Measurements from ENCODE around the gene FAM72C. TPM values are rescaled to one million over a fixed set of nuclear protein-coding genes. Genes with fewer than 3 reads are reported as not detected.
"Not testable (repeated sequence)": the region's sequence is repeated elsewhere in the genome, so short reads cannot be mapped to it uniquely, and the experiment has no call there.

The FAM72C gene
- total RNA-seq = under 1 TPM in 3 of 7 donors, not detected in 4; 0.24 to 0.46 (median 0.37) TPM
- under 1 TPM; 0.20 to 0.23 TPM for polyA plus RNA-seq
- long read RNA-seq, donor 1 = 0 reads
- long read RNA-seq, donor 2, partial matches to known transcripts = 0 of 3 reads
- long read RNA-seq, donor 2, other reads (novel, unspliced or antisense) = 0 of 3 reads
- long read RNA-seq, donor 3, partial matches to known transcripts = 0 of 2 reads
- long read RNA-seq, donor 3, other reads (novel, unspliced or antisense) = 1 of 2 reads

DNA sequence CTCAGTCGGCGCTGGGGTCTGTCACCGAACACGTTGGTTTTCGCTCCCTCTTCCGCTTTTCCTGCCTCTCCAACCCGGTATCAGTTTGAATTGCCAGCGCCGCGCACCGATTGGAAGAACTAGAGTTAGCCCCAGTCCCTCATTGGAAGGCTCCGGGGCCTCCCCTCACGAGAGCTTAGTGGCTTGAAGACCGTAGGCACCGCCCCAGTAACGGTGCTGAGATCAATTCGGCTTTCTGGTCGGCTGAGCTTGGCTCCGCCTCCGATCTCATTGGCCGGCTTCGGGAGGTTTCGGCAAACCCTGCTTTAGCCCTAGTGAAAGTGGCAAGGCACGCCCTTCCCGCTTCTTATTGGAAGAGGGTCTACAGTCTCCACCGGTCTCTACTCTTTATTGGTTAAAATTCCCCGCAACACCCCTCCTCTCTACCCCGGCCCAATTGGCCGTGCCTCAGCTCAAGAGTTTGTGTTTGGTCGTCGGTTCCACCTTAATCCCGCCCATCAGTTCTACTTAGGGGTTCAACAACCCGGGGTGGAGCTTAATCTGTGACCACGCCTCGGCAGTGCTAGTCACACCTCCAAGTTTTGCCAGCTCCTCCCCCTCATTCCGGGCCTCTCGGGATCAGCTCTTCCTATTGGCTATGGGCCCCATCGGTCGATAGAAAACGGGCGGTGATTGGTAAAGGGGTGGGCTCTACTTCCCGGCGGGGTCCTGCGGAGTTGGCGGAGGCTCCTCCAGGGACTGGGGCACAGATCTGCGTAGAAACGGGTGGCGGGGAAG lies at the start of gene FAM72C:
Gene FAM72C (minus strand): TSS at position 63 of the 777 bp plus-strand sequence. CDS start 845 bp downstream, outside the sequence.
- H3K27me3 ChIP-seq; H3K27ac ChIP-seq; H3K9me3 ChIP-seq; H3K4me3 ChIP-seq; intact Hi-C loops (cut with DNase I); DNase-seq; H3K4me1 ChIP-seq (ENCODE audit: insufficient read depth); H3K36me3 ChIP-seq: not testable (repeated sequence)
- no CpG with 5 or more reads among the region's 48 CpGs for WGBS, 3 donors

- H3K27ac ChIP-seq; H3K4me1 ChIP-seq (ENCODE audit: insufficient read depth); H3K9me3 ChIP-seq; H3K27me3 ChIP-seq; intact Hi-C loops (cut with DNase I); H3K36me3 ChIP-seq; DNase-seq; H3K4me3 ChIP-seq: not testable (repeated sequence)
- WGBS, 3 donors = no CpG with 5 or more reads among the region's 3 CpGs
Observed at GRCh38 chr1:144020001-144020738, 48.4 kb upstream of the FAM72C start.

- H3K27me3 ChIP-seq; H3K27ac ChIP-seq; H3K4me1 ChIP-seq (ENCODE audit: insufficient read depth); intact Hi-C loops (cut with DNase I); DNase-seq; H3K9me3 ChIP-seq; H3K4me3 ChIP-seq; H3K36me3 ChIP-seq: not testable (repeated sequence)
- WGBS, 3 donors = no CpG with 5 or more reads among the region's 2 CpGs
Observed at GRCh38 chr1:144019101-144019500, 47.3 kb upstream of the FAM72C start.

GRCh38 chr1:144015180-144015966 lies 43.6 kb upstream of the FAM72C start:
- H3K4me3 ChIP-seq; H3K9me3 ChIP-seq; H3K27me3 ChIP-seq; H3K36me3 ChIP-seq; H3K4me1 ChIP-seq (ENCODE audit: insufficient read depth); H3K27ac ChIP-seq; DNase-seq; intact Hi-C loops (cut with DNase I): not testable (repeated sequence)
- WGBS, 3 donors = 8 to 31% methylated on average over 2 to 3 of the region's 8 CpGs; no CpG with 5 or more reads in 1 of the 3 donors

DNA sequence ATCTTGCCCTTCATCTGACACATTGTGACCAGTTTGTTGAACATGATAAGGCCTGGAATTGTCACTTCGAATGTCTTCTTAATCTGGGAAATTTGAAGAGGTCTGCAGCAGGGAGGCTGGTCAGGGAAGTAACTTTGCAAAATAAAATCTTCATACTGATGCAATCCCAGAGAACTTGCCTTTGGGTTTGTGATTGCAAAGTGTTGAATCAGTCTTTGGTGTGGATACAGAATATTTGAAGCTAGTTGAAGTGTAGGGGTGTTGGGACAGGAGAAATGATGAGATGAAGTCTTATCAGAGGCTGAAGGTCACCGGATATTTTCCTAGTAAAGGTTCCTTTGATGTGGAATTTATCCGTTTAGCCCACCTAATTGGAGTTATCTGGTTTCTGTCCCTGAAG lies 42.7 kb upstream of the FAM72C start:
- H3K36me3 ChIP-seq; H3K4me1 ChIP-seq (ENCODE audit: insufficient read depth); H3K27me3 ChIP-seq; DNase-seq; H3K27ac ChIP-seq; H3K4me3 ChIP-seq; intact Hi-C loops (cut with DNase I); H3K9me3 ChIP-seq: not testable (repeated sequence)
- no CpG with 5 or more reads among the region's 3 CpGs for WGBS, 3 donors

GRCh38 chr1:144014121-144014520 lies 42.3 kb upstream of the FAM72C start:
- intact Hi-C loops (cut with DNase I); DNase-seq; H3K4me1 ChIP-seq (ENCODE audit: insufficient read depth); H3K9me3 ChIP-seq; H3K27ac ChIP-seq; H3K36me3 ChIP-seq; H3K4me3 ChIP-seq; H3K27me3 ChIP-seq: not testable (repeated sequence)
- WGBS, 3 donors = no CpG with 5 or more reads among the region's 4 CpGs

DNA sequence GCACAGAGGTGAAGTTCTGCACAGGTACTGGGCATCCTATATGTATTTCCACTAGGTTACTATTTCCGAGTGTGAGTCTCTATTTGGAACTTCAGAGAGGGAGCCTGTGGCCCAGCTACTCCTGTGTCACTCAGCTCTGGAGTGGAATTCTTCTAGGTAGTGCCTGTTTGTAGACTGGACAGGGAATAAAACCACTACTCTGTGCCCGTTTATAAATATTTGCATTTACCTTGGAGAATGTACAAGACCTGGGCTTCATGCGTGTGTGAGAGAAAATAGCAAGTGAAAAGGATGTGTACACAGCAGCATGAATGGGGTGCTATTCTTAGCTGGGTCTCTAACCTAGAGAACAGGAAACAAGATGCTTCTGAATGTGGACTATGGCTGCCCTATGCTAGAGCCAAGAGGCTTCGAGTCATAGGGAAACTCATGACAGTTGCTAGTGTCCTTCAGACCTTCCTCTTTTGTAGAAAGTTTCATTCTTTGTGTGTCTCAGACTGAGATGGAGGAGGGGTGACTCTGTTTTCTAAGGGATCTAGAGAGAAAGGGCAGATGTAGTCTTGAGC lies 40.5 kb upstream of the FAM72C start:
- H3K4me3 ChIP-seq; DNase-seq; H3K27me3 ChIP-seq; H3K9me3 ChIP-seq; H3K36me3 ChIP-seq; H3K4me1 ChIP-seq (ENCODE audit: insufficient read depth); H3K27ac ChIP-seq; intact Hi-C loops (cut with DNase I): not testable (repeated sequence)
- no CpG with 5 or more reads among the region's 4 CpGs for WGBS, 3 donors

GRCh38 chr1:144009410-144009809 lies 37.6 kb upstream of the FAM72C start:
- H3K9me3 ChIP-seq; H3K27ac ChIP-seq; H3K27me3 ChIP-seq; H3K4me1 ChIP-seq (ENCODE audit: insufficient read depth); intact Hi-C loops (cut with DNase I); DNase-seq; H3K4me3 ChIP-seq; H3K36me3 ChIP-seq: not testable (repeated sequence)
- WGBS, 3 donors = no CpG with 5 or more reads among the region's 3 CpGs

DNA sequence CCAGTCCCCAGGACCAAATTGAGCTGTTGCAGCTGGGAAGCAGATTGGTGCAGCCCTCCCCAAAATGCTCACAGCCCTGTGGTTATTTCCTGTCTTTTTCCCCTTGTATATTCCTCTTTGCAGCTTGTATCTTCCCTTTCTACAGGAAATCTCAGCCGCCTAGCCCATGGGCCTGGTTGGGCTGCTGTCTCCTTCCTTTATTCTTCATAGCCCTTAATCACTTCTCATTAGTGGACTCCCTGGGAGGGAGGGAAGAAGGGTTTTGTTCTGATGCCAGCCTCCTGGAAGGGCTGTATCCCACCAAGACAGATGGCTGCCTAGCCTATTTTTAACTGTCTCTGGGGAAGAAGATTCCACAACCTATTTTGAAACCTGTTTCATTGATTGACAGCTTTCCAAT lies 32.5 kb upstream of the FAM72C start:
- H3K9me3 ChIP-seq; H3K36me3 ChIP-seq; DNase-seq; H3K27ac ChIP-seq; H3K4me3 ChIP-seq; H3K27me3 ChIP-seq; H3K4me1 ChIP-seq (ENCODE audit: insufficient read depth); intact Hi-C loops (cut with DNase I): not testable (repeated sequence)
- WGBS, 3 donors = no CpG with 5 or more reads among the region's 1 CpG

GRCh38 chr1:144003306-144004029 lies 31.7 kb upstream of the FAM72C start:
- intact Hi-C loops (cut with DNase I); H3K27ac ChIP-seq; H3K9me3 ChIP-seq; H3K36me3 ChIP-seq; DNase-seq; H3K4me1 ChIP-seq (ENCODE audit: insufficient read depth); H3K27me3 ChIP-seq; H3K4me3 ChIP-seq: not testable (repeated sequence)
- no CpG with 5 or more reads among the region's 2 CpGs for WGBS, 3 donors
